ENCODE data around the gene BMP2K.

GRCh38 chr4:78863991-78864390 is 87.8 kb downstream of the BMP2K start:
- TF ChIP-seq CTCF (IDR thresholded peaks at IDR 0.05) (no peak), POLR2A (IDR thresholded peaks at IDR 0.05) (no peak), EP300 (IDR thresholded peaks at IDR 0.05) (no peak), POLR2AphosphoS5 (IDR thresholded peaks at IDR 0.05) (no peak)
